ENCODE measurements around the gene PTPRD. TPM values are rescaled to one million over a fixed set of nuclear protein-coding genes. Genes with fewer than 3 reads are reported as not detected.

PTPRD gene
- total RNA-seq, 2 donors from 2014 or later, result 97.4 to 101 TPM

DNA sequence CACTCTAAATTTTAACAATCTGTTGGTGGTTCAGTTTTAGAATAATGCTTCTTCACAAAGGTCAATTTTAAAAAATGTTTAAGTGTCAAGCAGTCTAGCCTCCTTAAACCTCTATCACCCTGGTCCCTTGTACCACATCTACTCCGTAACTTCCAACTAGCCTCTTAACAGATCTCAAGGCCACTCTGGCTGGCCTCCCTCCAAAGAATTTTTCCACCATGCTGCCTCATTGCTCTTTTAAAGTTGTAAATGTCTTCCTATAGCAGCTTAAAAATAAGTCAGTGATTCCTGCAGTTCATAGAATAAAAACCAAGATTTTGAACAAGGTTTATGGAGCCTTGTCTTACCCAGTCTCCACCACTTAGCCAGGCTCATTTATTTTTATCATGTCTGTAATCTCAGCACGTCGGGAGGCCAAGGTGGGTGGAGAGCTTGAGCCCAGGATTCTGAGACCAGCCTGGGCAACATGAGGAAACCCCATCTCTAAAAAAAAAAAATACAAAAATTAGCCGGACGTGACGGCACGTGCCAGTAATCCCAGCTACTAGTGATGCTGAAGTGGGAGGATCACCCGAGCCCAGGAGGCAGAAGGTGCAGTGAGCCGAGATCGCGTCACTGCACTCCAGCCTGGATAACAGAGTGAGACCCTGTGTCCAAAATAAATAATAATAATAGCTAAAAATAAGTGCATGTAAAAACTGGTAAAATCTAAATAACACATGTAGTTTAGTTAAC, 1888.4 kb downstream of the PTPRD start:
- H3K27me3 ChIP-seq (ENCODE audit: control insufficient read depth, insufficient read depth, low read length, poor library complexity, severe bottlenecking), result peaks cover 36% of the 10 kb centered on the region
- H3K27me3 Mint-ChIP-seq (ENCODE audit: insufficient read depth), result peaks cover 10% of the 10 kb centered on the region
- no peak overlapping the region for H3K9ac ChIP-seq (ENCODE audit: extremely low read depth, low read length, poor library complexity, severe bottlenecking)
- H3K36me3 ChIP-seq (ENCODE audit: control insufficient read depth, insufficient read depth, low read length), result no peaks in the 10 kb centered on the region
- H3K27ac ChIP-seq (ENCODE audit: low read depth, low read length), result no peak overlapping the region
- no peak overlapping the region for H3K27ac Mint-ChIP-seq
- DNase-seq, result no peak
- peaks cover 3% of the 10 kb centered on the region for H3K4me1 ChIP-seq (ENCODE audit: control insufficient read depth, insufficient read depth, low read length)
- no peaks in the 10 kb centered on the region for H3K36me3 Mint-ChIP-seq (ENCODE audit: low read depth)
- no peaks in the 10 kb centered on the region for H3K9me3 ChIP-seq (ENCODE audit: control insufficient read depth, low read length)
- H3K9me3 Mint-ChIP-seq, result no peaks in the 10 kb centered on the region
- peaks cover 22% of the 10 kb centered on the region for H3K4me1 Mint-ChIP-seq
- 89 to 97% methylated on average over 5 to 11 of the region's 11 CpGs for WGBS, 2 experiments (ENCODE audit: insufficient coverage in 1 of 2, insufficient read length in 1 of 2)
- TF ChIP-seq, protein P1, sequence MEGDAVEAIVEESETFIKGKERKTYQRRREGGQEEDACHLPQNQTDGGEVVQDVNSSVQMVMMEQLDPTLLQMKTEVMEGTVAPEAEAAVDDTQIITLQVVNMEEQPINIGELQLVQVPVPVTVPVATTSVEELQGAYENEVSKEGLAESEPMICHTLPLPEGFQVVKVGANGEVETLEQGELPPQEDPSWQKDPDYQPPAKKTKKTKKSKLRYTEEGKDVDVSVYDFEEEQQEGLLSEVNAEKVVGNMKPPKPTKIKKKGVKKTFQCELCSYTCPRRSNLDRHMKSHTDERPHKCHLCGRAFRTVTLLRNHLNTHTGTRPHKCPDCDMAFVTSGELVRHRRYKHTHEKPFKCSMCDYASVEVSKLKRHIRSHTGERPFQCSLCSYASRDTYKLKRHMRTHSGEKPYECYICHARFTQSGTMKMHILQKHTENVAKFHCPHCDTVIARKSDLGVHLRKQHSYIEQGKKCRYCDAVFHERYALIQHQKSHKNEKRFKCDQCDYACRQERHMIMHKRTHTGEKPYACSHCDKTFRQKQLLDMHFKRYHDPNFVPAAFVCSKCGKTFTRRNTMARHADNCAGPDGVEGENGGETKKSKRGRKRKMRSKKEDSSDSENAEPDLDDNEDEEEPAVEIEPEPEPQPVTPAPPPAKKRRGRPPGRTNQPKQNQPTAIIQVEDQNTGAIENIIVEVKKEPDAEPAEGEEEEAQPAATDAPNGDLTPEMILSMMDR (conservative IDR thresholded peaks at IDR 0.05), result no peak
- H3K4me3 ChIP-seq (ENCODE audit: low read length), result no peak overlapping the region
- no peak overlapping the region for H3K4me3 Mint-ChIP-seq

DNA sequence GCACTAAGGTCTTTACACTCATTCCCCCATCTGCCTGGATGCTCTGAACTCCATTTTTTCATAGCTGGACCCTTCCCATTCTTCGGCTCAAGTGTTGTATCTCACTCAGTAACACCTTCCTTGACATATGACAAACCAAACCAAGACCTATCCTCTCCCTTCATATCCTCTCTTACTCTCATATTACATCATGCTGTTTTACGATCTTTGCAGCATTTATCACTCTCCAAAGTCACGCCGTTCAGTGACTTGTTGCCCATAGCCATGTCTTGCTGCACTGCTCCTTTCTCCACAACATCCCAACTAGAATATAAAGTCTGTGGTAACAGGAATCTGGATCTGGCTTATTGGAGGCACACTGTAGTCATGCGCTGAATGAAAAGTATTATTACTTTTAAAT, 1889.6 kb downstream of the PTPRD start:
- H3K4me3 ChIP-seq (ENCODE audit: low read length), result no peak overlapping the region
- TF ChIP-seq, protein P1 (conservative IDR thresholded peaks at IDR 0.05), result no peak
- H3K4me3 Mint-ChIP-seq, result no peak overlapping the region
- H3K27ac ChIP-seq (ENCODE audit: low read depth, low read length), result no peak overlapping the region
- H3K4me1 ChIP-seq (ENCODE audit: control insufficient read depth, insufficient read depth, low read length), result peaks cover 13% of the 10 kb centered on the region
- no peak for DNase-seq
- no peak overlapping the region for H3K9ac ChIP-seq (ENCODE audit: extremely low read depth, low read length, poor library complexity, severe bottlenecking)
- H3K4me1 Mint-ChIP-seq, result peaks cover 35% of the 10 kb centered on the region
- H3K36me3 ChIP-seq (ENCODE audit: control insufficient read depth, insufficient read depth, low read length), result no peaks in the 10 kb centered on the region
- H3K27ac Mint-ChIP-seq, result no peak overlapping the region
- no peaks in the 10 kb centered on the region for H3K9me3 ChIP-seq (ENCODE audit: control insufficient read depth, low read length)
- peaks cover 36% of the 10 kb centered on the region for H3K27me3 ChIP-seq (ENCODE audit: control insufficient read depth, insufficient read depth, low read length, poor library complexity, severe bottlenecking)
- no peaks in the 10 kb centered on the region for H3K36me3 Mint-ChIP-seq (ENCODE audit: low read depth)
- H3K9me3 Mint-ChIP-seq, result no peaks in the 10 kb centered on the region
- peaks cover 10% of the 10 kb centered on the region for H3K27me3 Mint-ChIP-seq (ENCODE audit: insufficient read depth)
- WGBS, 2 experiments (ENCODE audit: insufficient coverage in 1 of 2, insufficient read length in 1 of 2), result 89 to 94% methylated on average over 4 to 5 of the region's 5 CpGs

DNA sequence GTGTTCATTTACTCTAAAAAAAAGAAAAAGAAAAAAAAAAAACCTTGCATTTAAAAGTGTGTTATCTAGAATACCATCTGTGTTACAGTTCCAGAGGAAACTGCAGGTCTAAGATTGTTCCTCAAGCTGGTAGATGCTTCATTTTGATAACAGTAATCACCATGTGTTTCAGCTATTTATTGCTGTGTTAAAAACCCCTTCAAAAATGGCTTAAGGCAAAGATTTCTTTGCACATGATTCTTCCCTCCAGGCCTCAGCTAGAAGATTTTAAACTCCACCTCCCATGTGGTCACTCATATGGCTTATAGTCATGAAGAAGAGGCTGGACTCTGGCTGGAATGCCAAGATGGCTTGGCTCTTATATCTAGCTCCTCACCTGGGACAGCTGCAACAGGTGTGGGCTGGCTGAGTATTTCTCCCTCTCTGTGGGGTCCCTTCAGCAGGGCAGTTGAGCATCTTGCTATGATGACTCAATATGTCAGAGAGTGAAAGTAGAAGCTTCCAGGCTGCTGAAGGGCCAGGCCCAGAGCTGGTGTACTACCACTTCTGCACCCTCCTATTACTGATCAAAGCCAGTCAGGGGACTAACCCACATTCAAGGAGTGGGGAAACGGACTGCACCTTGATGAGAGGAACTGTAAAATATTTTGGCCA, 1892.8 kb downstream of the PTPRD start:
- H3K9me3 ChIP-seq (ENCODE audit: control insufficient read depth, low read length), result no peaks in the 10 kb centered on the region
- H3K36me3 ChIP-seq (ENCODE audit: control insufficient read depth, insufficient read depth, low read length), result no peaks in the 10 kb centered on the region
- Mint-ChIP-seq H3K27me3 (ENCODE audit: insufficient read depth) (peaks cover 25% of the 10 kb centered on the region), H3K4me1 (peaks cover 37% of the 10 kb centered on the region), H3K4me3 (no peak overlapping the region), H3K9me3 (no peaks in the 10 kb centered on the region), H3K27ac (no peak overlapping the region), H3K36me3 (ENCODE audit: low read depth) (no peaks in the 10 kb centered on the region)
- peaks cover 59% of the 10 kb centered on the region for H3K27me3 ChIP-seq (ENCODE audit: control insufficient read depth, insufficient read depth, low read length, poor library complexity, severe bottlenecking)
- H3K4me3 ChIP-seq (ENCODE audit: low read length), result no peak overlapping the region
- TF ChIP-seq, protein P1 (conservative IDR thresholded peaks at IDR 0.05), result no peak
- WGBS, 2 experiments (ENCODE audit: insufficient coverage in 1 of 2, insufficient read length in 1 of 2), result 100% methylated on average over 1 of the region's 1 CpG
- H3K27ac ChIP-seq (ENCODE audit: low read depth, low read length), result no peak overlapping the region
- no peak for DNase-seq
- H3K4me1 ChIP-seq (ENCODE audit: control insufficient read depth, insufficient read depth, low read length), result peaks cover 13% of the 10 kb centered on the region
- H3K9ac ChIP-seq (ENCODE audit: extremely low read depth, low read length, poor library complexity, severe bottlenecking), result no peak overlapping the region

Measured in endodermal cell (in vitro differentiated cells).